ENCODE results near the gene STRADA. TPM values are rescaled to one million over a fixed set of nuclear protein-coding genes. Genes with fewer than 3 reads are reported as not detected.

Gene STRADA
- total and polyA plus RNA-seq, 2 of the 8 experiments (the other 6 are each of a cell fraction or from before 2014, with no cell fraction given): 35.6 to 43.3 TPM

DNA sequence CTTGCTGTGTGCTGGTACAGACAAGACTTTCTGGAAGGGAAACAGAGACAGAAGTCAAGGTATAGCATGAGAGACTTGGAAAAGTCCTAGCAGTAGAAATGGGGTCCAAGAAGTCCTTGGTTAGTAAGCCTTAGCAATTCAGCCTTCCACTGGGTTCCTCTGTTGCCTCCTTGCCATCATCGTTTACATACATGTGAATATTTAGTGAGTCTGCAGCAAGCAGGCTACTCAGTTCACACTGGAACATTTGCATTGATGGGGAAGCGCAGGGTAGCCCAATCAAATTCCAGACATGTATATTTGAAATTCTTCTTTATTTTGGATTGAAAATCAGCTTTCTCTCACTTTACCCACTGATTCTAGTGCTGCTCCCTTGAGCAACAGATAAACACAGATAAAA, 68.7 kb downstream of the STRADA start (continued):
- no peak for TF ChIP-seq CTCF (IDR thresholded peaks at IDR 0.05; ENCODE audit: control extremely low read depth in 1 of 3, insufficient read depth in 1 of 3, low read depth in 1 of 3, low read length in 3 of 3)
- no peak for TF ChIP-seq JUND (IDR thresholded peaks at IDR 0.05; ENCODE audit: low read length)

Data from H1 (cell line).